HTERT RPE-1 (cell line): Measurements from ENCODE around the gene PFDN1.

Experiments used
- in situ Hi-C: fragments of 300-500 bp; cut with MboI; formaldehyde crosslinking; loops from 4 replicates; pipeline ENCODE4 v1.14.3; 2020; ENCODE audit warnings: low sequenced_read_pairs

PFDN1 gene

GRCh38 chr5:140240987-140241706, 61.8 kb downstream of the PFDN1 start:
- in situ Hi-C loops = no loop called here

DNA sequence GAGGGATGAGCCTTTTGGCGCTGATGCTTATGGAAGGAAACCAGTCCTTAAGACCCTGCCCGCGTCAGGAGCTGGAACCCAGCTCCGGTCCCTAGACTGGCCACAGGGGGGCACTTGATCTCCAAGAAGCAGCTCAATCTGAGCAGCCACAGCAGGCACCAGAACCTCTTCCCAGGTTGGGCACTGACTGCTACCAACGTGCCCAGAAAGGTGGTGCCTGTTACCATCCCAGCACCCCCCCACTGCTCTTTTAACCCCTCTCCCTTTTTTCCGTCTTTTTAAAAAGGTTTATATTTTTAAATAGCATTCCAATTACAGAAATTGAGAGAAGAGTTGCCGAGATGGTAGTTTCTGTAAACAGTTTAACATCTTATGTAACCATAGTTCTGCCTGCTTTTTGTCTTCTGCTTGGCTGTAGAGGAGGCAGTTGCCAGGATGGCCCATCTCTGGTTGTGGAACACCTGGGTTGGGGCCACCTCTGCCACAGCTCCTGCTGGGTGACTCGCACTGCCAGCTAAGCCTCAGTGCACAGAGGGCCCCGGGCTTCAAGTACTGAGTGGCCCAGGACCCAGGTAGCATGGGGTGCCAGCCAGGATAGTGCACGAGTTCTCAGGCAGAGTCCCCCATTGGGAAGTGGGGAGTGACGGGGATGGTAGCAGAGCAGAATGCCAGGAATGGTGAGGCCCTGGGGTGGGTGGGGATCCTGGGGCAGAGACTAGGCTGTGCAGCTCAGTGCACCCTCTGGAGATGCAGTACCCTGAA, 62.8 kb downstream of the PFDN1 start:
- in situ Hi-C loops = no loop called here

DNA sequence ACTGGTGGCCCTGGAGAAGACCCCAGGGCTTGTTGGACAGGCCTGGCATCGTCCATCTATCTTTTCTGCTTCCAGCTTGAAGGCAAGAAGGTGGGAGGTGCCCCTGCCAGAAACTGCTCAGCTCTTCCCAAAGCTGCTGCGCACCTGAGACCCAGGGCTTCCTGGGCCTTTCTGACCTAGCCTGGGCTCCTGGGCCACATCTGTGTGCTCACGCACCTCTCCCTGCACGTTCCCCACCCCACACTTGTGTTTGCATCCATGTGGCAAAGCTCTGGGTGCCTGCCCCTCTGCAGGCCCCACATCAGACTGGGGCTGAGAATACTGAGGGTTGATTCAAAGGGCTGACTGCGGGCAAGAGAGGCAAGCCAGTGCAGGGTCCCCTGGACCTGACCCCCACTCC, 63.4 kb downstream of the PFDN1 start:
- in situ Hi-C loops = no loop called here

DNA sequence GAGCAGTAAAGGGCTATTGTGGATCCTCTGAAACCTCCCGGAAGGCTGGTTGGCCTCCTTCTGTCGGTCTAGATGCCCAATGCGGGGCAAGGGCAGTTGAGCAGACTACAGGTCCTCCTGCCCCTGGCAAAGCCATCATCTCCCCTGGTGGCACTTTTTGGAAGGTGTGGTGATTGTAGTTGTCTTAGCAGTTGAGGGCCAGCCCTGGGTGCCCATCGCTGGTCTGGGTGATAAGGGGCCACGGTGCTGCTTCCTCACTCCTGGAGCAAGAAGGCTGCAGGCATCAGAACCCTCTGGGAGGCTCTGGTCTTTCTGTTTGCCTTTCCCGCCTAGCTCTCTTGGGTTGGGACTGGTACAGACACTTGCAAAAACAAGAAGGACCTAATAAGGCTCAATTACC, 64.1 kb downstream of the PFDN1 start:
- in situ Hi-C loops = no loop called here

DNA sequence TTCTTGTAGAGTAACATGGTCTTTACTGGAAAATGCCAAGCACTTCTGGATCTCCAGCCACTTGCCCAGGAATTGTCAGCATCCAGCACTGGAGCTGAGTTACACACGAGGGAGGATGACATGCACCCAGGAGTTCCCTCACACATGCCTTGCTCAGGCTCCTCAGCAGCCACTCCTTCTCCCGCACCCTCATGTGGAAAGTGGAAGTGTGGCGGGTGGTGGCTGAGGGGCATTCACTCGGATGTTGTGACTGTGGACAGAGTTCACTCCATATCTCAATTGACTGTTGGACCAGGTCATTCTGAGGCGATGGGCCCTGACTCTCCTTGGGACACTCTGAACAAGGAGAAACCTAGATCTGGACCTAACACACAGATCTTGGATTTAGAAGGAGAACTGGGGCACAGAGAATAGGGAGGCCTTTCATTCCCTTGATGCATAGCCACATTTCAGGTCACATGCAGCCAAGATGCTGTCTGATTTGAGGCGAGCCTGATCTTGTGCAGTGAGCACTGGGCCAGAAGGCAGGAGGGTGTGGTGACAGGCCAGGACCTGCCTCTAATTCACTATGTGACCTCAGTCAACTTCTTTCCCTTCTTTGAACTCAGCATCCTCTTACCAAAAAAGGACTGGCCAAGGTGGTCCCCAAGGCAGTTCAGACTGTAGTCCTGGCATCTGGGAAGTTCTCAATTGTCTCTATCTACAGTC, 65.9 kb downstream of the PFDN1 start:
- in situ Hi-C loops = no loop called here

- in situ Hi-C loops = no loop called here
Observed at GRCh38 chr5:140235791-140236551, 66.9 kb downstream of the PFDN1 start.

GRCh38 chr5:140234377-140234989, 68.4 kb downstream of the PFDN1 start:
- in situ Hi-C loops = no loop called here

DNA sequence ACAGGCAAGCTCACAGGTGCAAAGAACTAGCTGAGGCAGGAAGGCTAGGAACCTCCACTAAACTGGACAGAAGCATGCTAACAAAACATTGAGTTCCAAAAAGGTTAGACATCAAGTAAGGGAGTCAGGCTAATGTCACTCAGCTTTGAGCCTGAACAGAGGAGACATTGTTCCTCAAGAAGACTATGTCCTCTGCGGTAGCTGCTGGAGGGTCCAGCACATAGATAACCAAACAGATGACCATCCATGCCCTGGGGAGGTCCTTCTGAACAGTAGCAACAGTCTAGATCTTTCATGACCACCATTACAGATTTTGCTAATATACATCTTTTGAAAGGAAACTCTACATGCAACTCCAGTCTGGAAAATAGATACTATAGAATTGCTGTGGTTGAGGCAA, 70.2 kb downstream of the PFDN1 start:
- in situ Hi-C loops = no loop called here

DNA sequence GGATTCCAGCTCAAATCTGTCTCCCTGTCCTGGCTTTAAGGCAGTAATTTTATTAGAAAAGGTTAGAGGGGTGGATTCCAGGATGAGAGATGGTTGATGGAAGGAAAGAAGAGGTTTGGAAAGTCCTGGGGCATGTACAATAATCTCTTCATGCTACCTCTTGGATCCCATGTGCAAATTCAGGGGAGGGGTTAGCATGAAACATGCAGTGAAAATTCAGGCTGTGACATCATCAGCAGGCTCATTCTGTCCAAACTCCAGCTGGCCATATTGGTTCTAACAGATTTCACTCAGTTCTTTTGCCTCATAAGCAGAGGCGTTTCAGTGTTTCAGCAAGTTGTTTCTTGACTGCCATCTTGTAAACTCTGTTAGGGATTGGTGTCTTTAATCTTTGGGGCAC, 72.5 kb downstream of the PFDN1 start:
- in situ Hi-C loops = no loop called here

DNA sequence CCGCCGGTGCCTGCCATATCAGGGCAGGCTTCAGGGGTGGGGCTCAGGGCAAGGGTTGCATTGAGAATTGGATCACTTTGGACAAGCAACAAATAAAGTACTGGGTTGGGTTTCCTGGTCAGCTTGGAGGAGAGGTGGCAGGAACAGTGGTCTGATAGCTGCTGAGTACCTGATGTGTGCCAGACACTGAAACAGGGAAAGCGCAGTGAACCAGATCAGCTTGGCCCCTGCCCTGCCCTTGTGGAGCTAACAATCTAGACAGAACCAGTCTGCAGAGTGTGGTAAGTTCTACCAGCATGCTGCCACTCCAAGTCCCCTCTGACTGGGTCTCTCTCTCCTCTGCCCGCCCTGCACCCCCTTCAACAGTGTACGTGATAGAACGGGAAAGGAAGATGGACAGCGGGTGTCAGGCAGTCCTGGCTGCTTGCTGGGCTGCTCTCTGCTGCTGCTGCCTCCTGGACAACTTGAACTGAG, 74.5 kb downstream of the PFDN1 start:
- in situ Hi-C loops = no loop called here

DNA sequence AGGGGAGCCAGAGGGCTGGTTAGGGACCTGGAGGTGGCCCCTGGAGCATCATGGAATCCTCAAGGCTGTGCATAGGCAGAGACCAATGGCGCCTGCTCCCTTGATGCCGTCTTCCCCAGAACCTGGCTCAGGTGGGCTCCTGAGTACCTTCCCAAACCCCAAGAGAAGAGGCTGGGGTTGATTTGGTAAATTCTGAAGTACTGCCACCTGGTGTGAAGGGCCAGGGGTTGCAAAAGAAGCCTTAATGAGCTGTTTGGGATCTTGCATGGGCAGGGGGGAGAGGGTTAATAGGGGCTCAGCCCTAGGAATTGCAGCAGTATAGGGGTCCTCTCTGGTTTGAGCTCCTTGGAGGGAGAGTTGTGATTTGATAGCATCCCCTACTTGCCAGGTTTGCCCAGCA, 75.9 kb downstream of the PFDN1 start:
- in situ Hi-C loops = no loop called here

- in situ Hi-C loops = no loop called here
Observed at GRCh38 chr5:140225396-140225795, 77.5 kb downstream of the PFDN1 start.

DNA sequence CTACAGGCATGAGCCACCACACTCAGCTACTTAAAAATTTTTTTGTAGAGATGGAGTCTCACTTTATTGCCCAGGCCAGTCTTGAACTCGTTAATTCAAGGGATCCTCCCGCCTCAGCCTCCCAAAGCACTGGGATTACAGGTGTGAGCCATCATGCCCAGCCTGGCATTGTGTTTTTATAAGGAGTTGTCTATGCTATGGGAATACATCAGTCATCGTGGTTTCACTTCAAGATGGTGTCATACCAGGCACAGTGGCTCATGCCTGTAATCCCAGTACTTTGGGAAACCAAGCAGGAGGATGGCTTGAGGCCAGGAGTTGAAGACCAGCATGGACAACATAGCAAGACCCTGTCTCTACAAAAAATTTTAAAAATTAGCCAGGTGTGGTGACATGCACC, 78.2 kb downstream of the PFDN1 start:
- in situ Hi-C loops = no loop called here

DNA sequence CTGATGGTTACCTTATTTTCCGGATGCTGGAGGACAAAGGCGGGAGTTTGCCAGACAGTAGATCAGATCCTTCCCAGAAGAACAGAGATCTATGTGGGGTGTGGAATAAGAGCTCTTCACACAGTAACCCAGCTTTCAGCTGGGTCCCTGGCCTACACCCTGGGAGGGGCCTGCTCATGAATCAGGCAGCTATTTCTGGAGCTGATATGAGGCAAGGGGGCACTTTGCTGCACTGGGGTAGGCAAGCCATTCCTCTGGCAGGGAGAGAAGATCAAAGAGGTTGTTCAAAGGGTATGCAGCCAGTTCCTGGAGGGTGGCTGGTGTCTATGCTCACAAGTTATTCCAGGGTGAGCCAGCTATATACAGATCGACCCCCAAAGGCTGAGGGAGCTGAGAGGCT, 79.3 kb downstream of the PFDN1 start:
- in situ Hi-C loops = no loop called here

GRCh38 chr5:140222416-140222815, 80.5 kb downstream of the PFDN1 start:
- in situ Hi-C loops = no loop called here

DNA sequence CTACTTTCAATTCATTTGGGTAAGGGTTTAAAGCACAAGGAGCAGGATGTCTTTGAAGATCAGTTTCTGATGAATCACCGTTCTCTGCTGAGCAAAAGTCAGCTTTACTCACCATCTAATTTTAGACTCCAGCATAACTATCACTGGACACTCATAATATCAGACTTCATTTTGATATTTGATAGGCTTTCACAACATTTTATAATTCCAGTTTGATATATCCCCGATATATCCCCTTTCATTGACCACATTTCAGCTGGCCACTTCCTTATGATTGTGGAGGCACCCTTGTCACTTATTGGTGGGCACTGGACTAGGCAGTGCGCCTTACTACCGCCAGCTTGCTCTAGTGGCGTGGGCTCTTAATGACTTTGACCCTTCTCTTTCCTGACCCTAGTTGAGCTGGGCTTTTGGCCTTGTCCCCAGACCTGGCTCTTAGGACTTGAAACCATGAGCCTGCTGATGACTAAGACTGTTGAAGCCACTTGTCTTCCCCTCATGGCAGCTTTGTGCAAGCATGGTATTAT, 81.1 kb downstream of the PFDN1 start:
- in situ Hi-C loops = no loop called here

GRCh38 chr5:140220698-140221064, 82.2 kb downstream of the PFDN1 start:
- in situ Hi-C loops = no loop called here

GRCh38 chr5:140220032-140220697, 82.7 kb downstream of the PFDN1 start:
- in situ Hi-C loops = no loop called here

DNA sequence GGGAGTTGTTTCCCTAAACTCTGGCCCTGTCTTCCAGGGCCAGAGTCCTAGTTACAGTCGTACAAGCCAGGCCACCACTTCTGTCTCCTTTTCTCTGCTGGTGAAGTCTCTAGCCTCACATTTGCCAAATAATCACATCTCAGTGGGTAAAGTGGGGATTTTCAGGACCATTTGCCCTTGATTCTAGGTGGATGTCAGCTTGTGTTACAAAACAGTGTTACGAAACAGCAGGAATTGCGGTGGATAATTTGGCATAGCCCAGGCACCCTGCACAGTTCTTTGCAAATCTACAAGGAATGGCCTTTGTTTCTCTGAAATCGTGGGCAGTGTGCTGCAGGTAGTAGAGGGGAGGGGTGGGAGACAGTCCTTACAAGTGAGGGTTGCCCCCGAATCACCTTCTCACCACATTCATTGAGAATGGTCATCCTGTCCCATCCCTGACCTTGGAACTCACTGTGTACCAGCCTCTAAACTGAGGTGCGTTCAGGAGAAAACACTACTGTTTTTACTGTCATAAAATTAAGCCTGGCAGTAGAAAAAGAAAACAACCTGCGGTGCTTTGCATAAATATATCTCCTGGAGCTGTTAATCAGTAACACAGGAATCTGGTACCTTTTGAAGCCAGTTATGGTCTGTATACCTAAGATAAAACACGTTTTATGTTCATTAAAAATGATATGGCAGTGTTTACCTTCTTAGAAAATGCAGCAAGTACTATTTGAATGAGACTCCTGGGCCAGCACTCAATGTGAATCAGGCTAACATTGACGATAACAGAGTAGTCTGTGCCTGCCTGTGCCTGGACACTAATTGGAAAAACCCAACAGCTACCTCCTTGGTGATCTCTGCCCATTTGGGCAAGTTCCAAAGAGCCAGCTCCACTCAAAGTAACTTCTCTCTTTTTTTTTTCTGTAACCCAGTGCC, 83.6 kb downstream of the PFDN1 start:
- in situ Hi-C loops = no loop called here
